Skeletal muscle satellite cell (primary cell): ENCODE results near the gene PDIA6.
"Not testable (repeated sequence)": the region's sequence is repeated elsewhere in the genome, so short reads cannot be mapped to it uniquely, and the experiment has no call there.

Source experiments
- H3K27me3 ChIP-seq: 2 replicates; pipeline ENCODE4 v1.7.0; 2013; ENCODE audit warnings: low read length; ENCODE audit not compliant: control insufficient read depth, insufficient read depth
- H3K36me3 ChIP-seq: 2 replicates; pipeline ENCODE4 v1.7.0; 2013; ENCODE audit warnings: mild to moderate bottlenecking, control low read depth, low read length; ENCODE audit not compliant: insufficient read depth
- H3K4me1 ChIP-seq: 2 replicates; pipeline ENCODE4 v1.7.0; 2013; ENCODE audit warnings: low read length; ENCODE audit not compliant: control insufficient read depth, insufficient read depth
- H3K4me2 ChIP-seq: 2 replicates; pipeline ENCODE4 v1.7.0; 2013; ENCODE audit warnings: mild to moderate bottlenecking, low read length
- H3K4me3 ChIP-seq: 2 replicates; pipeline ENCODE4 v1.7.0; 2013; ENCODE audit warnings: low read length
- H3K9ac ChIP-seq: 2 replicates; pipeline ENCODE4 v1.7.0; 2013; ENCODE audit warnings: mild to moderate bottlenecking, low read depth, low read length, moderate library complexity
- H3K9me3 ChIP-seq: replicated peaks from 2 replicates; pipeline ENCODE4 v1.7.0; 2013; ENCODE audit warnings: mild to moderate bottlenecking, control low read depth, low read length

PDIA6 gene

GRCh38 chr2:10786240-10786982 lies 26.2 kb downstream of the PDIA6 start:
- peaks cover 6% of the 10 kb centered on the region for H3K4me1 ChIP-seq
- H3K27me3 ChIP-seq, result no peaks in the 10 kb centered on the region
- no peak overlapping the region for H3K9ac ChIP-seq
- peaks cover 88% of the 10 kb centered on the region for H3K36me3 ChIP-seq
- H3K9me3 ChIP-seq, result no peaks in the 10 kb centered on the region
- H3K4me2 ChIP-seq, result no peak overlapping the region
- H3K4me3 ChIP-seq, result no peak overlapping the region

GRCh38 chr2:10785260-10785659 lies 27.3 kb downstream of the PDIA6 start:
- Histone ChIP-seq H3K9ac (no peak overlapping the region), H3K4me2 (no peak overlapping the region), H3K4me1 (peaks cover 6% of the 10 kb centered on the region), H3K27me3 (no peaks in the 10 kb centered on the region), H3K9me3 (no peaks in the 10 kb centered on the region), H3K4me3 (no peak overlapping the region), H3K36me3 (peaks cover 84% of the 10 kb centered on the region)

GRCh38 chr2:10784719-10785118 lies 27.9 kb downstream of the PDIA6 start:
- H3K4me2 ChIP-seq, result no peak overlapping the region
- H3K4me1 ChIP-seq, result peaks cover 6% of the 10 kb centered on the region
- H3K27me3 ChIP-seq, result no peaks in the 10 kb centered on the region
- no peak overlapping the region for H3K4me3 ChIP-seq
- H3K9ac ChIP-seq, result no peak overlapping the region
- peaks cover 85% of the 10 kb centered on the region for H3K36me3 ChIP-seq
- no peaks in the 10 kb centered on the region for H3K9me3 ChIP-seq

- Histone ChIP-seq H3K9ac (no peak overlapping the region), H3K27me3 (no peaks in the 10 kb centered on the region), H3K4me1 (peaks cover 6% of the 10 kb centered on the region), H3K36me3 (peaks cover 80% of the 10 kb centered on the region), H3K9me3 (no peaks in the 10 kb centered on the region), H3K4me3 (no peak overlapping the region), H3K4me2 (no peak overlapping the region)
Observed at GRCh38 chr2:10783421-10783820, 29.2 kb downstream of the PDIA6 start.

GRCh38 chr2:10781746-10782145 lies 30.8 kb downstream of the PDIA6 start:
- peaks cover 72% of the 10 kb centered on the region for H3K36me3 ChIP-seq
- no peaks in the 10 kb centered on the region for H3K27me3 ChIP-seq
- H3K4me2 ChIP-seq, result no peak overlapping the region
- H3K9me3 ChIP-seq, result no peaks in the 10 kb centered on the region
- no peak overlapping the region for H3K9ac ChIP-seq
- H3K4me3 ChIP-seq, result no peak overlapping the region
- H3K4me1 ChIP-seq, result peaks cover 6% of the 10 kb centered on the region

- H3K27me3 ChIP-seq, H3K4me1 ChIP-seq, H3K4me2 ChIP-seq, H3K9me3 ChIP-seq, H3K4me3 ChIP-seq, H3K9ac ChIP-seq: not testable (repeated sequence)
- peaks cover 65% of the 10 kb centered on the region for H3K36me3 ChIP-seq
Observed at GRCh38 chr2:10780821-10781220, 31.8 kb downstream of the PDIA6 start.

- H3K36me3 ChIP-seq, result peaks cover 62% of the 10 kb centered on the region
Observed at GRCh38 chr2:10780491-10780820, 32.1 kb downstream of the PDIA6 start.

GRCh38 chr2:10779776-10780490 lies 32.7 kb downstream of the PDIA6 start:
- no peaks in the 10 kb centered on the region for H3K27me3 ChIP-seq
- H3K4me1 ChIP-seq, result peaks cover 6% of the 10 kb centered on the region
- H3K9me3 ChIP-seq, result no peaks in the 10 kb centered on the region
- peaks cover 57% of the 10 kb centered on the region for H3K36me3 ChIP-seq
- no peak overlapping the region for H3K4me3 ChIP-seq
- H3K4me2 ChIP-seq, result no peak overlapping the region
- no peak overlapping the region for H3K9ac ChIP-seq

More at GRCh38 chr2:10780491-10780820, 32.1 kb downstream of the PDIA6 start:
- H3K4me1 ChIP-seq, result peaks cover 6% of the 10 kb centered on the region
- no peak overlapping the region for H3K9ac ChIP-seq
- H3K27me3 ChIP-seq, result no peaks in the 10 kb centered on the region
- H3K4me3 ChIP-seq, result no peak overlapping the region
- no peaks in the 10 kb centered on the region for H3K9me3 ChIP-seq
- no peak overlapping the region for H3K4me2 ChIP-seq

- peaks cover 45% of the 10 kb centered on the region for H3K36me3 ChIP-seq
- peaks cover 6% of the 10 kb centered on the region for H3K4me1 ChIP-seq
- no peak overlapping the region for H3K9ac ChIP-seq
Observed at GRCh38 chr2:10778724-10779115, 33.9 kb downstream of the PDIA6 start.

GRCh38 chr2:10777842-10778723 lies 34.5 kb downstream of the PDIA6 start:
- H3K36me3 ChIP-seq, result peaks cover 38% of the 10 kb centered on the region
- no peak overlapping the region for H3K4me3 ChIP-seq
- no peak overlapping the region for H3K9ac ChIP-seq
- no peaks in the 10 kb centered on the region for H3K9me3 ChIP-seq
- no peaks in the 10 kb centered on the region for H3K27me3 ChIP-seq
- H3K4me2 ChIP-seq, result no peak overlapping the region
- H3K4me1 ChIP-seq, result no peaks in the 10 kb centered on the region

More at GRCh38 chr2:10778724-10779115, 33.9 kb downstream of the PDIA6 start:
- Histone ChIP-seq H3K4me3 (no peak overlapping the region), H3K4me2 (no peak overlapping the region), H3K27me3 (no peaks in the 10 kb centered on the region), H3K9me3 (no peaks in the 10 kb centered on the region)

- no peaks in the 10 kb centered on the region for H3K4me1 ChIP-seq
- H3K4me3 ChIP-seq, result no peak overlapping the region
- no peaks in the 10 kb centered on the region for H3K9me3 ChIP-seq
- no peak overlapping the region for H3K9ac ChIP-seq
- H3K27me3 ChIP-seq, result no peaks in the 10 kb centered on the region
- no peak overlapping the region for H3K4me2 ChIP-seq
- peaks cover 34% of the 10 kb centered on the region for H3K36me3 ChIP-seq
Observed at GRCh38 chr2:10777111-10777841, 35.3 kb downstream of the PDIA6 start.
